Stimulated activated CD8-positive, alpha-beta memory T cell treated with anti-CD3 and anti-CD28 coated beads, Interleukin-2, amount 100 ng/mL, for 1 hour (primary cell): ENCODE results near the gene ADGRG1.
"Not testable (repeated sequence)": the region's sequence is repeated elsewhere in the genome, so short reads cannot be mapped to it uniquely, and the experiment has no call there.

ENCODE experiments used
- DNase-seq, 2 donors: peaks; one replicate each; pipeline ENCODE4 v3.0.0-alpha.2; 2020; ENCODE audit warnings: low read depth in 2 of 2

Gene ADGRG1

GRCh38 chr16:57698812-57699405 is 70.5 kb downstream of the ADGRG1 start:
- no peak for DNase-seq

GRCh38 chr16:57699481-57699880 is 71.1 kb downstream of the ADGRG1 start:
- no peak for DNase-seq

GRCh38 chr16:57699899-57700298 is 71.5 kb downstream of the ADGRG1 start:
- no peak for DNase-seq

- DNase-seq: no peak
These were observed 72.5 kb downstream of the ADGRG1 start for GRCh38 chr16:57700781-57701551.

GRCh38 chr16:57701759-57702371 is 73.4 kb downstream of the ADGRG1 start:
- no peak for DNase-seq

GRCh38 chr16:57703416-57704010 is 75.1 kb downstream of the ADGRG1 start:
- no peak for DNase-seq

- no peak for DNase-seq
These were observed 75.8 kb downstream of the ADGRG1 start for GRCh38 chr16:57704011-57704904.

GRCh38 chr16:57704905-57705852 is 76.7 kb downstream of the ADGRG1 start:
- DNase-seq: no peak

- no peak for DNase-seq
These were observed 78.3 kb downstream of the ADGRG1 start for GRCh38 chr16:57706717-57707116.

- DNase-seq: no peak
These were observed 78.9 kb downstream of the ADGRG1 start for GRCh38 chr16:57707331-57707730.

- no peak for DNase-seq
These were observed 79.7 kb downstream of the ADGRG1 start for GRCh38 chr16:57708168-57708567.

GRCh38 chr16:57709663-57710062 is 81.2 kb downstream of the ADGRG1 start:
- DNase-seq: no peak

- DNase-seq: no peak
These were observed 82.9 kb downstream of the ADGRG1 start for GRCh38 chr16:57711346-57711745.

- DNase-seq: no peak
These were observed 83.6 kb downstream of the ADGRG1 start for GRCh38 chr16:57711993-57712392.

- not testable (repeated sequence) for DNase-seq
These were observed 84.1 kb downstream of the ADGRG1 start for GRCh38 chr16:57712569-57712968.

GRCh38 chr16:57713596-57713995 is 85.2 kb downstream of the ADGRG1 start:
- DNase-seq: no peak

GRCh38 chr16:57714047-57714446 is 85.6 kb downstream of the ADGRG1 start:
- DNase-seq: no peak
